GM06990 (cell line): ENCODE data around the gene COPA.

Experiments
- DNase-seq: peaks from one replicate; pipeline ENCODE4 v3.0.0-alpha.2; 2011; ENCODE audit not compliant: insufficient read length; ENCODE audit errors: extremely low read depth
- H3K27me3 ChIP-seq: replicated peaks from 2 replicates; pipeline ENCODE4 v1.6.0; 2011; ENCODE audit warnings: low read length; ENCODE audit not compliant: control insufficient read depth, insufficient read depth
- H3K36me3 ChIP-seq: 2 replicates; pipeline ENCODE4 v1.5.1; 2011; ENCODE audit warnings: low read length; ENCODE audit not compliant: control insufficient read depth, insufficient read depth
- H3K4me3 ChIP-seq: replicated peaks from 2 replicates; pipeline ENCODE4 v1.5.1; 2011; ENCODE audit warnings: low read depth, mild to moderate bottlenecking, control low read depth, low read length
- TF ChIP-seq, protein P1 (sequence below): IDR thresholded peaks from 2 replicates; pipeline ENCODE4 v1.5.1; 2011; ENCODE audit warnings: low read length, control low read depth, mild to moderate bottlenecking, inconsistent platforms; ENCODE audit not compliant: insufficient read depth, poor library complexity, severe bottlenecking

Gene COPA

DNA sequence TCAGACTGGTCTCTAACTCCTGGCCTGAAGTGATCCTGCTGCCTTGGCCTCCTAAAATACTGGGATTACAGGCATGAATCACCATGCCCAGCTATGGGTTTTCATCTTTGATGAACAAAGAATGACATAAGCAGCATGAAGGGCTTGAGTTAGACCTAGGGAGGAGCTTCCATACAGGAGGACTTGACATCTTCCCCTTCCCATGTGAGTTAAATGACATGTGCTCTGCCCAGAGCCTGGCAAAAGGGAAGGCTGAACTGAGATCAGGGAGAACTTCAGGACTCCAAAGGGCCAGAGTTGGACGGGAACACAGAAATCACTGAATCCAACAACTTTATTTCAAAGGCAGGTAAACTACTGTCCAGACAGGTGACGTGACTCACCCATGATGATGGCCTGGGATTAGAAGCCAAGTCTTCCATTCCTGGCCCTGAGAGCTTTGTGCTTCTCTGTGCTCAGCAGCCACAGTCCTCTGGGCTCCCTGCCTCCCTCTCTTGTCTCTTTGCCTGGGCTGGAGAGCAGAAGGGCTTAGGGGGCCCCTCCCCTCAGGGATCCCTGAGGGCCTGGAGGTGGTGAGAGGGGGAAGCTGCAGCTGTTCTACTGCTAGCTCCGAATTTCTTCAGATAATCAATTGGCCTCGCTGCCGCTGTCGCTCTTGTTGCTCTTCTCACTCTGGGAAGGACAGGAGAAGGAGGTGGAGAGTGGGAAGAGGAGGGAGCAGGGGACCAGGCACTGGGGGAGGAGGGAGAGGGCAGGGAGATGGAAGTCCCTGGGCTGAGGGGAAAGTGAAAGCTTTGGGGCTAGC, 31.5 kb upstream of the COPA start:
- no peak for DNase-seq
- Histone ChIP-seq H3K27me3 (no peaks in the 10 kb centered on the region), H3K36me3 (no peaks in the 10 kb centered on the region), H3K4me3 (no peak overlapping the region)
- TF ChIP-seq, protein P1, sequence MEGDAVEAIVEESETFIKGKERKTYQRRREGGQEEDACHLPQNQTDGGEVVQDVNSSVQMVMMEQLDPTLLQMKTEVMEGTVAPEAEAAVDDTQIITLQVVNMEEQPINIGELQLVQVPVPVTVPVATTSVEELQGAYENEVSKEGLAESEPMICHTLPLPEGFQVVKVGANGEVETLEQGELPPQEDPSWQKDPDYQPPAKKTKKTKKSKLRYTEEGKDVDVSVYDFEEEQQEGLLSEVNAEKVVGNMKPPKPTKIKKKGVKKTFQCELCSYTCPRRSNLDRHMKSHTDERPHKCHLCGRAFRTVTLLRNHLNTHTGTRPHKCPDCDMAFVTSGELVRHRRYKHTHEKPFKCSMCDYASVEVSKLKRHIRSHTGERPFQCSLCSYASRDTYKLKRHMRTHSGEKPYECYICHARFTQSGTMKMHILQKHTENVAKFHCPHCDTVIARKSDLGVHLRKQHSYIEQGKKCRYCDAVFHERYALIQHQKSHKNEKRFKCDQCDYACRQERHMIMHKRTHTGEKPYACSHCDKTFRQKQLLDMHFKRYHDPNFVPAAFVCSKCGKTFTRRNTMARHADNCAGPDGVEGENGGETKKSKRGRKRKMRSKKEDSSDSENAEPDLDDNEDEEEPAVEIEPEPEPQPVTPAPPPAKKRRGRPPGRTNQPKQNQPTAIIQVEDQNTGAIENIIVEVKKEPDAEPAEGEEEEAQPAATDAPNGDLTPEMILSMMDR, result no peak

DNA sequence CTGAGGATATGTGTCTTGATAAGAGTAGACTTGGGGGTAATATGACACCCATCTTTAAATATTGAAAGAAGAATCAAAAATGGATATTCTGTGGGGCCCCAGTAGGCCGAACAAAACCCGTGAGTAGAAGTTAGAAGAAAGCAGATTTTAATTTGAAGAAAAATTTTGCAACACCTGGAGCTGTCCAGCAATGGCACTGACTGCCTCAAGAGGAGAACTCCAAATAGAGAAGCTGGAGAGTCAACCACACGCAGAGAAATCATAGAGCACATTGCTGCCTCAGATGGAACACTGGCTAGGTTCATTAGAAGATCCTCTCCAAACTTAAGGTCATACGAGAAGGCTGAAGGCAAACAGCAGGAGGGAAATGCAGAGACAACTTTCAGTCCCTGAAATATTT, 30.6 kb upstream of the COPA start:
- TF ChIP-seq, protein P1, result no peak
- DNase-seq, result no peak
- Histone ChIP-seq H3K36me3 (no peaks in the 10 kb centered on the region), H3K27me3 (no peaks in the 10 kb centered on the region), H3K4me3 (no peak overlapping the region)

DNA sequence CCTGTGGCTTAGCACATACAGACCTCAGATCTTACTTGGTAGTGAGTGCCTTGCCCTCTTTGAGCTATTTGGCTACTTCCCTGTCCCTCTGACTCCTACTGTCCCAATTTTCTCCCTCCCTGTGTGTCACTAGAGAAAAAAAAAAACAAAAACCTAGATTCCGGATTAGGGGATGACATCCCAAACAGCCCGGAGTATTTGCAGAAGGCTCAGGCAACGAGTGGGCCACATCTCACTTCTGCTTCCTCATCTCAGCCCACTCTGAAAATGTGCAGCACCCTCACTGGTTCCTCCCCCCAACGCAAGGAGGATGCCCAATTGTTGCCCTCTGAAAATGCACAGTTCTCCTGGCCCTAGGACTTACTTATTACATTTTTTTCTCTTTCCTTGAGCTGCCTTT, 28.7 kb upstream of the COPA start:
- H3K36me3 ChIP-seq, result no peaks in the 10 kb centered on the region
- no peak overlapping the region for H3K4me3 ChIP-seq
- no peaks in the 10 kb centered on the region for H3K27me3 ChIP-seq
- TF ChIP-seq, protein P1, result no peak
- DNase-seq, result no peak

DNA sequence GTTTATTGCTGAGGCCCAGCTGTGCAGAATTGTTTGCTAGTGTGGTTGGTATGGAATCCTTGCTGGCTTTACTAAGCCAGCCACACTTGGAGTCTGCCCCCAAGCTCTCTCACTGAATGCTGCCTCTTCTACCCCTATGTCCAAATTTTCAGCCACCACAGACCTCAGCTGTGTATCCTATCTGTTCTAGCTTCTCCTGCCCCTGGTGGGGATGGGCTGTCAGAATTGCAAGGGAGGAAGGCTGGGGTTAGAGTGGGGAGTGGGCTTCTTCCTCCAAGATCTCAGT, 28.2 kb upstream of the COPA start:
- TF ChIP-seq, protein P1, result no peak
- Histone ChIP-seq H3K4me3 (no peak overlapping the region), H3K36me3 (no peaks in the 10 kb centered on the region), H3K27me3 (no peaks in the 10 kb centered on the region)
- no peak for DNase-seq

DNA sequence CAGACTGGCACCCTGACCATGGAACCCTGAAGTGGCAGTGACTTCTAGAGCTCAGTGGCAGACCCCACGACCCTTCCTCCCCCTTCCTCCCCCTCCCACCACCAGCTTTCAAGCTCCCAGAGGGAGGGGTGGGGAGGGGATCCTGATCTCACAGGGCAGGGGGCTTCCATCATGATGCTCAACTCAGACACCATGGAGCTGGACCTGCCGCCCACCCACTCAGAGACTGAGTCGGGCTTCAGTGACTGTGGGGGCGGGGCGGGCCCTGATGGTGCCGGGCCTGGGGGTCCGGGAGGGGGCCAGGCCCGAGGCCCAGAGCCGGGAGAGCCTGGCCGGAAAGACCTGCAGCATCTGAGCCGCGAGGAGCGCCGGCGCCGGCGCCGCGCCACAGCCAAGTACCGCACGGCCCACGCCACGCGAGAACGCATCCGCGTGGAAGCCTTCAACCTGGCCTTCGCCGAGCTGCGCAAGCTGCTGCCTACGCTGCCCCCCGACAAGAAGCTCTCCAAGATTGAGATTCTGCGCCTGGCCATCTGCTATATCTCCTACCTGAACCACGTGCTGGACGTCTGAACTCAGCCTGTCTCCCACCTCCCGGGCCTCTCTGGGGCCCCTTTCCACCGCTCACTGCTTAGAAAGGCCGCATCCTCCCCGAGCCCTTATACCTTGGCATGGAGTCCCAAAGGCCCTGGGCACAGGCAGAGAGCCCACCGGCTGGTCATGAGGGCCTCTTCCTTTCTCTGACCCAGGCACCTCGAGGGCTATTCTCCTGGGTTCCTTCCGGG, 27.7 kb upstream of the COPA start:
- H3K36me3 ChIP-seq, result no peaks in the 10 kb centered on the region
- TF ChIP-seq, protein P1, result no peak
- H3K4me3 ChIP-seq, result no peak overlapping the region
- no peaks in the 10 kb centered on the region for H3K27me3 ChIP-seq
- DNase-seq, result no peak
